HCEC 1CT (cell line): ENCODE results near the gene SEL1L3.
"Not testable (repeated sequence)": the region's sequence is repeated elsewhere in the genome, so short reads cannot be mapped to it uniquely, and the experiment has no call there.

ENCODE experiments used
- DNase-seq: peaks from one replicate; pipeline ENCODE4 v3.0.0-alpha.2; 2017

SEL1L3 gene

DNA sequence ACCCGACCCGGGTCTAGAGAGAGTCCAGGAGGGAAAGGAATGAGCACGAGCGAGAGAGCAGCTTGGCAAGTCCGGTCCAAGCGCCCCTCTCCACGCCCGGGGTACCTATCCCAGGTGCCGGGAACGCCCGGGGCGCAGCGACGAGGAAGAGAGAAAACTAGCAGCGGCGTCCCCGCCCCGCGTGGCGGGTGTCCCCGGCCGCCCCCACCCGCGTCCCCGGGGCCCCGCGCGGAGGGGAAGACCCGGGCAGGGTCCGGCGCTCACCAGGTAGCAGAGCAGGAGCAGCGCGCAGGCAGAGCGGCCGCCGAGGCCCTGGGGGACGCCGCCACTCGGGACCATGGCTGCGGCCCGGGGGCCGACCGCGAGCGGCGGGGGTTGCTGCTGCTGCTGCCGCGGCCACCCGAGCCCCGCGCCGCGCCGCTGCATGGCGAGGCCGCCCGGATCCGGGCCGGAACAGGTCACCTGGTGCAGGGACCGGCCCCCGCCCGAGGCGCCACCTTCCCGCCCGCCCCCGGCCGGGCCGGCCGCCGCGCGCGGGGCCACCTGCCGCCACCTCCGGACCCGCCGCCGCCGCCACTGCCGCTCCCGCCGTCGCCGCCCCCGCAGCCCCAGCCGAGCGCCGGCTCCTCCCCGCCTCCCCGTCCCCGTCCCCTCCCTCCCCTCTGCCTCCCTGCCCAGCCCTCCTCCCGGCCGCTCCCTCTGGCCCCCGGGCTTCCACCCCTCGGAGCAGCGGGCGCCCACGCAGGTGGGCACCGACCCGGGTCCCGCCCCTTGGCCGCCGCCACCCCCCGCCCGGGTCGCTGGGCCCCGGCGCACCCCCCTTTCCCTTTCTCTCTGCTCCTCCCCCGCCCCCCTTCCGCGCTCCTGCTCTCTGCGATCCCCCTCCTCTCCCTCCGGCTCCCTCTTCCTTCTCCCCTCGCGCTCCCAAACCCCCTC, at the start of gene SEL1L3:
SEL1L3 (minus strand) TSS at position 578 of the 936 bp plus-strand sequence; CDS start at position 426, 152 bp downstream.
- no peak for DNase-seq

DNA sequence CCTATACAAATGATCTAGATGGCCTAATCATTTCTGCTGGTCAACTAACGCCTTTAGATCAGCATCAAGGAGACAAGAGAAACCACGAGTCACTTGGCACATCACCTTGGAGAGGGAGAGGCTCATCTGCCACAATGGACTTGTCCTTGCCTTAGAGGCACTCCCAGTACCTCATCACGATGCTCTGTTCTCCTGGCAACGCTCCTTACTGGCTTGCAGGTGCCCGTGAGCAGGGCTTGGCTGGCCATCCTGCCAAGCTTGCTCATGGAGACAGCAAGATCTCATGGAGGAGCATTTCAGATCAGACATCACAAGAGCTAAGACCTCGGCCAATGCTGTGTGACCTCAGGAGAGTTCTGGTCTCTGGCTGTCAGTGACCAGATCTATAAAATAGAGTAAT, 48.6 kb upstream of the SEL1L3 start:
- no peak for DNase-seq

DNA sequence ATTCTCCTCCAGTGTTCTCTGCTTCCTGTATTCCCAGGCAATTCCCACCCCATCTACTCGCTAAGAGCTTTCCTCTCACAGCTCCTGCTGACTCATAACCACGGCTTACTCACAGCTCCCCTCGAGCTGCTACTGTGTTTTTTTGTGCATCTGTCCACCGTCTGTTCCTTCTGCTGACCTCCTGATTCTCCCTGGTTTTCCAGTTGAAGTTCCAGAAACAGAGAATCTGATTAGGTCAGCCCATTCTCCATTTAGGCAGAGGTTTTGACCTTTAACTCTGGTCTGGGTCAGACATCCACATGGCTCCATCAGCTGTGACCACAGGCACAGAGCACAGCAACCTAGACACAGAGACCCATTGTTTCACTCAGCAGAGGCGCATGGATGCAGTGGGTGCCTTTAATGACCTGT, 45.7 kb upstream of the SEL1L3 start:
- DNase-seq: peak; percentile 91

DNA sequence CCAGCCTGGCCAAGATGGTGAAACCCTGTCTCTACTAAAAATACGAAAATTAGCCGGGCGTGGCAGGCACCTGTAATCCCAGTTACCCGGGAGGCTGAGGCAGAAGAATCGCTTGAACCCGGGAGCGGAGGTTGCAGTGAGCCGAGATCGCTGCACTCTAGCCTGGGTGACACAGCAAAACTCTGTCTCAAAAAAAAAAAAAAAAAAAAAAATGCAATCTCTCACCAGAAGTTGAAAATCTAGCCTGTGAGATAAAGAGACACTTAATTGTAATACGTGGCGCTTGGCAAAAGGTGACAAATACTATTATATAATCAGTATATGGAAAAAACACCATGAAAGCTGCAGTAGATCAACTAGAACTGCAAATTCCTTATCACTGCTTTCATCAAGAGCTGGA, 43.3 kb upstream of the SEL1L3 start:
- DNase-seq: not testable (repeated sequence)

DNA sequence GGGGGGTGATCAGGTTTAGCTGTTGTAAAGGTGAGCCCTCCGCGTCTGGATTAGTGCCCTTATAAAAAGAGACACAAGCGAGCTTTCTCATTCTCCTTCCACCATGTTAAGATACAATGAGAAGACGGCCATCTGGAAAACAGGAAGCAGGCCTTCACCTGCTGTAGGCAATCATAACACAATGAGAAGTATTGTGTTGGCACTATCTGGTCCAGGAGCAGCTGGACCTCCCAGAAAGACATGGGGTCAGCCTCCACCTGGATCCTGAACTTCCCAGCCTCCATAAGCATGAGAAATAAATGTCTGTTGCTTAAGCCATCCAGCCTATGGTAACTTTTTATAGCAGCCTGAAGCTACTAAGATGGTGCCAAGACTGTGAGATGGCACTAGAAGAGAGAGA, 42.6 kb upstream of the SEL1L3 start:
- no peak for DNase-seq

DNA sequence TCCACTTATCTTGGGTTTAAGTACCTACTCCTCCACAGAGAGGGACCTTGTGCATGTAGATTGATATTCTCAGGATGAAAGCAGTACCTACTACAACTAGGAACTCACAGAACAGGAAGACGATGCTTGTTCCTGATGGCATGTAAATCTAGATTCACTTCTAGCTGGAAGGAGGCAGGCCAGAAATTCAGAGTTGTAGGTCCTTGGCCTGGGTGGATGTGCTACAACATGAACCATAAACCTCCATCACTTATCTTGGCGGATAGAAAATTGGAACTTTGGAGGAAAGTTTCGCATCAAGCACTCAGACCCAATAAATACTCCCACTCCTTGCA, 41.9 kb upstream of the SEL1L3 start:
- DNase-seq: no peak

- DNase-seq: no peak
Measured at GRCh38 chr4:25903900-25904747, 41.3 kb upstream of the SEL1L3 start.

- DNase-seq: no peak
Measured at GRCh38 chr4:25901030-25901430, 38.2 kb upstream of the SEL1L3 start.

DNA sequence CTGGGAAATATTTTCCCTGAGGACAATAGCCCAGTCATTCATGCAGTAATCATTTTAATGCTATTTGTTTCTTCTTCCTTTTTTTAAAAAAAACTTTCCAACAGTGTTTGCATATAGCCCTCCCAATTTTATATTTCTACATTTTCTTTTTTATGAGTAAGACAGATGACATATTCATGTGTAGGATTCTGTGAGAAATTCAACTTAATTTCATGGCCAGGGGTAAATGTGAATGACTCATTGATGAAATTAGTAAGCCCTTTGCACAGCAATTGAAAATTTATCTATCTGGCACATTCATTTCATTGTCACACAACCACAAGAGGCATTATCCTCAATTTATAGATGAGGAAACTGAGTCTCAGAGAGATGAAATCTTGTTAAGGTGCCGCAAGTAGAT, 37.5 kb upstream of the SEL1L3 start:
- no peak for DNase-seq

GRCh38 chr4:25896776-25897539, 34.2 kb upstream of the SEL1L3 start:
- DNase-seq: no peak

GRCh38 chr4:25892796-25893195, 30.0 kb upstream of the SEL1L3 start:
- no peak for DNase-seq

GRCh38 chr4:25890571-25891485, 28.0 kb upstream of the SEL1L3 start:
- no peak for DNase-seq

DNA sequence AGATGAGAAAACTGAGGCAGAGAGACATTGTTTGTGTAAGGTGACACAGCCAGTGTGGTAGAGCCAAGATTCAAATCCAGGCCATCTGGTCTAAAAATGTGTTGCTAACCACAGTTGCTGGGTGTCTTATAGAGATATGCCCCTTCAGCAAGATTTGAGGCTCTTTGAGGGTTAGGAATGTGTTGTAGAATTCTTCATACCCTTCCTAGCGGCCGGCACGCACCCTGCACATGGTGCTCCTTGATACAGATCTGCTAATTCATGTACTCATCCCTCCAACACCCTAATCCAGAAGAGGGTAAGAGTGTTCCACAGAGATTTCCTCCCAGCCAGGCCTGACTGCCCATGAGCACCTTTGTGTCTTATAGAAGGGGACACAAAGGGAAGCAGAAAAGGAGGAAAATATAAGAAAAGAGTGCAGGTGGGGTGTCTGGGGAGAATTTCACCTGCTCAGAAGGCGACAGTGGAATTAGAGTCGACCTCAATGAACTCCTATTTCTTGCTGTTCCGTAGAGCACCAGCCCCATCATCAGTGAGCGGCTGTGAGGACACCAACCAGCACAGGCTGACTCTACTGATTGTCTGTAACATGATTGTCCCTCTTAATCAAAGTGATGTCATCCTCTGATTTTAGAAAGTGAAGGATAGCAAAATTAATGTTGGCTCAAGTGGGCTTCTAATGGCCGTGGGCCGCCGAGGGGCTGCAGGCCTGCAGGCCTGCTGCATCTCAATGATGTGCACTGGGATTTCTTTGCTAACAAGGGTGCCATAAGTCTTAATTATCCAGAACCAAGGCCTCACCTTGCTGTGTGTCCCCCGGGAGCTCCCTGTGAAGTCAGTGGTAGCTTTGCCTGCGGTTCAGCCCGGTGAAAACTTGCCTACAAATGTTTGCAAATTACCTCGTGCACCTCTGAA, 27.1 kb upstream of the SEL1L3 start:
- no peak for DNase-seq

DNA sequence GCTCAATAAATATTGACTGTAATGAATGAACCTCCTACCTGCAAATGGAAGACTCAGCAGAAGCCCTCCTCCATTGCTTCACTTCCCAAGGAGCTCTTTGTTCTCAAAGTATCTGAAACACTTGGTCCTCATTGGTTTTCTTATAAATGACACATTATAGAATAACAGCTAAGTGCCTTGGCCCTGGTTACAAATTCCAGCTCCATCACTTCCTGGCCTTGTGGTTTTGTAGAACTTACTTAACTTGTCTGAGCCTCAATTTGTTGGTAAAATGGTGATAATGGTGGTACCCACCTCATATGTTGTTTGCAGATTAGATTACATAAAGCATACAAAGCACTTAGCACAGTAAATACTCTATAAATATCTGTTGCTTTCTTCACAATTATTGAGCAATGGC, 26.0 kb upstream of the SEL1L3 start:
- peak; percentile 13 for DNase-seq

- DNase-seq: peak; percentile 77
Measured at GRCh38 chr4:25884031-25884782, 21.4 kb upstream of the SEL1L3 start.

DNA sequence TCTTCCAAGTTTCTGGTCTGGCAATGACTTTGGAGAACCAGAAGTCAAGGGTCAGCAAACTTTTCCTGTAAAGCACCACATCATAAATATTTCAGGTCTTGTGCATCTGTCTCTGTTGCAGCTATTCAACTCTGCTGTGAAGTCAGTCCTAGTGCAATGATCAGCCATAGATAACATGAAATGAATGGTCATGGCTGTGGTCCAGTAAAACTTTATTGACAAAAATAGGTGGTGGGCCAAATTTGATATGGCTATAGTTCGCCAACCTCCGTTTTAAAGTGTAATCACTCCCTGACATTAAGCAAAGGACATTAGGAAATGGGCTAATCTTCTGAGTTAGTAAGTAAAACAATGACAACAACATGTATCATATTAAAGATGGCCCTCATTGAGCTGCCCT, 20.8 kb upstream of the SEL1L3 start:
- DNase-seq: no peak

- no peak for DNase-seq
Measured at GRCh38 chr4:25882226-25882625, 19.4 kb upstream of the SEL1L3 start.

DNA sequence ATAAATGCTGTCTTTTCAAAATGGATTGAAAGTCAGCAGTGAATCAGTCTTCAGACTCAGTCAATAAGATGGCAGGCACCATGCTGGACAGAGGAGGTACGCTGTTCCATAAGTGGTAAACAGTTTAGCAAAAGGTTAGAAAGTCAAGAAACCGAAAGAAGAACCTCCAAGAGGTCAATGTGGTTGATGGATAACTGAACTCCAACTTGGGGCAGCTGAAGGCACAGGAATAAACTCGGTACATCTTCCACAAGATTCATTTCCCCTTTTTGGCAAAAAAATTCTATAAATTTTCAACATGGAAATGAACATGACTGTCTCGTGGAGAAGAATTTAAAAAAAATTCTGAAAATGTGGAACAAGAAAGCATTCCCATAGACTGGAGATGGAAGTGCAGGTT, 18.4 kb upstream of the SEL1L3 start:
- DNase-seq: no peak

- no peak for DNase-seq
Measured at GRCh38 chr4:25879991-25880651, 17.3 kb upstream of the SEL1L3 start.

GRCh38 chr4:25879587-25879986, 16.8 kb upstream of the SEL1L3 start:
- DNase-seq: no peak
